Mucosa of gallbladder (tissue), 1 donor: ENCODE data around the gene C19orf81. TPM values are rescaled to one million over a fixed set of nuclear protein-coding genes. Genes with fewer than 3 reads are reported as not detected.

ENCODE experiments used
- DNase-seq: peaks from one replicate; pipeline ENCODE4 v3.0.0-alpha.2; 2020; ENCODE audit warnings: low spot score
- total RNA-seq: library from RNA; stranded (reverse); gene quantifications from one replicate; pipeline ENCODE4 v1.2.1, GENCODE V29; 2021
- donor health status: DM: no; HTN: no; CAD: no.

Gene C19orf81
- total RNA-seq, 1 donor from 2014 or later = not detected

DNA sequence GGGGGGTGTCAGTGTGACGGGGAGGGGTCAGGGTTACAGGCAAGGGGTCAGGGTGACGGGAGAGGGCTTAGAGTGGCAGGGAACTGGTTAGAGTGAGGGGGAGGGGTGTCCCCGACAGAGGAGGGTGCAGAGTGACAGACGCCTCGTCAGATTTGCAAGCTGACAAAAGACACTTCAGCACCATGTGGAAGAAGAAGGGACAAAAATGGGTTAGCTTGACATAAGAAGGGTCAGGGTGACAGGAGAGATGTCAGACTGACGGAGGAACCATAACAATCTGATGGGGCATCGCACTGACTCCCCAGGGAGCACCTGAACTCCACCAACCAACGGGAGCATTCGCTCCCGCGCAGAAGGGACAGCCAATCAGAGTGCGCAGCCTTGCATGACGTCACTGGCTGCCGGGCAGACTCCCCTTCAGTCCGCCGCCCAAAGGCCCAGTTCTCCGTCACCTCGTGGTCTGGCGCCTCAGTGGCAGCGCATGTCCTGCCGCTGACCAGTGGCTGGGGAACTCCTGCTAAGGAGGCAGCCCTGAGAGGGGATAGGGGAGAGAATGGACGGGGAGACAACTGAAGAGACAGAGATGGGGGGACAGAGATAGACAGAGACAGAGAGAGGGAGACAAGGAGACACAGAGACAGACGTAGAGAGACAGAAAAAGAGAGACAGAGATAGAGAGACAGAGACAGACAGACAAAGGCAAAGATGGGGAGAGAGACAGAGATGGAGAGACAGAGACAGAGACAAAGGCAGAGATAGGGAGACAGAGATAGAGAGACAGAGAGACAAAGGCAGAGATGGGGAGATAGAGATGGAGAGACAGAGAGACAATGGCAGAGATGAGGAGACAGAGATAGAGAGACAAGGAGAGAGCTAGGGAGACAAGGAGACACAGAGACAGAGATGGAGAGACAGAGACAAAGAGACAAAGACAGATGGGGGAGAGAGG, 30.2 kb downstream of the C19orf81 start:
- DNase-seq = peak; percentile 78

DNA sequence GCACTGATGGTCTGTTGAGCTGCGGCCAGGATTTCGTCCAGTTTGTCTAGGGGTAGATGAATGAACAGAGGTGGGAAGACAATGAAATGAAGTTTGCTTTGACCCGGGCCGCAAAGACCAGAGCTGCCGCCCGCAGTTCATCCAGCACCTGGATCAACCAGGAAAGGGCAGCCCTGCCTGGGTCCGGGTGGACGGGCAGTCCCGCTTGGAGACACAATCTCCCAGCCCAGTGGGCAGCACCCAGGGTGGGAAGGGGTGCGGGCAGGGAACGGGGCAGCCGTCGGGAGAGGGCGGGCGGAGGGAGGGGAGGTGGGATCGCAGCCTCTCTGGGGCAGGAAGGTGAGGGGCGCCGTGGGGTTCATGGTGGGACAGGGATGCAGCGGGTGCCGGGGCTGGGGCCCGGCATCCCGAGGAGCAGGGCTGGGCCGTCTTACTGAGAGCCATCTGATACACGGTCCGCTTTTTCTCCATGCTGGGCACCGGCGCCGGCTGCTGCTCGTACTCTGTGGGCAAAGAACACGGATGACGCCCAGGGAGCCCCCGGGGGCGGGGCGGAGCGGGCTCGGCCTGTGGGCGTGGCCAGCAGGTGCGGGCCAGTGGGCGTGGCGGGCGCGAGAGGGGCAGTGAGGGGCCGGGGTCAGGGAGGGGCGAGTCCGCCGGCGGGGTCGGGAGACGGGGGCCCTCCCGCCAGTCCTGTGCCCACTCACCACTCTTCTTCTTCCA, 37.2 kb downstream of the C19orf81 start:
- no peak for DNase-seq

DNA sequence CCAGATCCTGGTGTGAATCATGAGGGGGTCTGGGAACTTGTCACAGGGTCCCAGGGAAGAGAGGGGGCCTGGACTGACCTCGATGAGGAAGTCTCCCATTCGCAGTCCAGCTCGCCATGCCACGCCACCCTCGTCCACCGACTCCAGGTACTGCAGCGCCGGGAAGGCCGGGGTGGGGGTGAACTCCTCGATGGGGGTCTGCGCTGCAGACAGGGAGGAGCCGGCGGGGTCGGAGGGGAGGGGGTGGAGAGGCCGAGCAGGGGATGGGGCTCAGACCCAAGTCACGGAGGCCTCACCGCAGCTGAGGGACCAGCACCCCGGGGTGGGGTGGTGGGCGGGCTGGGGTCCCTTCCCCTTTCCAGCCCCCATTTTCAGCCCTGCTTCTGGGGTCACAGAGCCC, 39.5 kb downstream of the C19orf81 start:
- no peak for DNase-seq

DNA sequence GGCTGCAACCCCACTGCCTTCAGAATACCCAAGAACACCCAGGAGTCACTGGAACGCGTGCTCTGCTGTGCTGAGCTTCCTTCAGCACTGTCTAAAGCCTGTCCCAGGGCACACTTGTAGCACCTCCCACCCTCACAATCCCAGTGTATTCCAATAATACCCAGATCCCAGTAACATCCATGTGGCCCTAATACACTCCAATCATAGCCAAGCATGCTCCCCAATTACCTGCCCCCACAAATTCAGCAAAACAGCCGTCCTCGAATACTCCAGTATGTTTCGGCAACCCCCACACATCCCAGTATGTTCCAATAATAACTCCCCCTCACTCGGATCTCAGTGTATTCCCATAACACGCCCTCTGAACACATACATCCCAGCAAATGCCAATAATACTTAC, 41.2 kb downstream of the C19orf81 start:
- no peak for DNase-seq

DNA sequence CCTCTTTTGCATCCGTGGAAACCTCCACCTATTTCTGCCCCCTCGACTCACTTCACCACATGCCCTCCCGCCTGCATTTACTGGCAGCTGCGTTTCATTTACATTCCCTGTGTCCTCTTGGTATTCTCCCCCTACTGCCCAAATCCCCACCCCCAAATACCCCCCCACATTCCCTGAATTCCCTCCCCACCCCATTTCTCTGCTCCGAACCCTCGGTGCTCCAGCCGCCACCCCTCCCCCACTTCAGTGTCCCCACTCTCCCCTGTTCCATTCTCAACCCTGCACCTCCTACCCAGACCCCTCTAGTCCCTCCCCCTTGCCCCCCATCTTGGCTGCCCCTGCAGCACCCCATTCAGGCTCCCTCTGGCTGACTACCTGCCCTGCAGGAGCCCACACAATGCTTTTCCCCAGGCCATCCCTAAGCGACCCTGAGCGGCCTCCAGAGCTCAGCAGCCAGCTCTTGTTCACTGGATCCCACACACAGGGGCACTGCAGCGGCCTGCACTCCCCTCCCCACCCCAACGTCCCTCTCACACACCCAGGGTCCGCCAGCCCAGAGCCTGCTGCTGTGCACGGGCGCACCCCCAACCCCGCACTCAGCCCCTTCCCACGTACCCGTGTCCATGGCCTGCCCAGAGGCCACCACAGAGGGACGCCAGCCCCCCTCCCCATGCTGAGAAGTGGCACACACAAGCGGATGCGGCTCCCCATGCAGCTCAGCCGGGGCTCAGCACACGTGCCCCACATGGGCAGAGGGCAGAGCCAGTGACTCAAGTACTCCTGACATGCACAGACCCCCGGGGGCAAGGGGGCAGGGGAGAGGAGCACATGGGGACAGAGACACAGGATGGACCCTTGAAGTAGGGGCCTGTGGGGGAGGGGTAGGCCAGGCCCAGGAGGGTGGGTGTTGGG, 44.1 kb downstream of the C19orf81 start:
- DNase-seq = no peak

DNA sequence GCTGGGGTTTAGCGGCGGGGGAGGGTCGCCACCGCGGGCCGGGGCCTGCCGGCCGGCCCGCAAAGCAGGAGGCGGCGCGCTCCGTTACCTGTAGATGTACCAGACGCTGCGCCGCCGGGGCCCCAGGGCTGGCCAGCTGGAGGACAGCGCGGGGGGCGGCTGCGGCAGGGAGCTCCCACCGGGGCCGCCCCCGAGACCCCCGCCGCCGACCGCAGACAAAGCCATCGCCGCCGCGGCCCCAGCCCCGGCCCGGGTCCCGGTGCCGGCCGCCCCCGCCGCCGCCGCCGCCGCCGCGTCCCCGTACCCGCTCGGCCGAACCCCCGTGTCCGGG, 45.5 kb downstream of the C19orf81 start:
- DNase-seq = no peak

DNA sequence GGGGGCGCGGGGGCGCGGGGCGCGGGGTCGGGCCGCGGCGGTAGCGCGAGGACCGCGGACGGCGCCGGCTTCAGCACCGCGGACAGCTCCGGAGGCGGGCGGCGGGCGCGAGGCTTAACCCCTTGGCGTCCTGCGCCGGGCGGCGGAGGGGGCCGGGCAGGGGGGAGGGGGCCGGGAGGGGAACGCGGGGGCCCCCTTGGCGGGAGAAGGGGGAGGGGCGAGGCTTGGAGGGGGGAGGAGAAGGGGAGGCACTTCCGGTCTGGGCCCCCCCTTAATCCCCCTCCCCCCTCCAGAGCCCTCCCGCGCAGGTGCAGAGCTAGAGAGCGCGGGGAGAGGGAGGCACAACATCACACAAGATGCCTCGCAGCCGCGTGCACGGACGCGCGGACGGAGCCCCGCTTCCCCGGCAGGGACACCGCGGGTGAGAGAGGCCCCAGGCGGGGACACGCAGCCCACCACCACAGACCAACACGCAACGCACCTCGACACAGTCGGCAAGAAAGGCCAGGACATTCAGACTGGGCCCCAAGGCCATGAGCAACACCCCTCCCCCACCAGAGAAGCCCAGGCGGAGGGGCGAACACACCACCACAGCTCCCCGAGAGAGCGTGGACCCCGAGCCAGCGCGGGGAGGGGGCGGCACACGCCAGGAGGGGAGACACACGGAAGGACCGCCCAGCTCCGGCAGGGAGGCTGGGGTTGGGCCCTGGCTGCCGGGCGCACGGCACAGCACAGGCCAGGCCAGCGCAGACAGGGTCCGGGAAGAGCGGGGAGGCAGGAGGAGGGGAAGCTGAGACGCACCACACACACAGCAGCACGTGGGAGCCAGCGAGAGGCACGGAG, 46.2 kb downstream of the C19orf81 start:
- DNase-seq = no peak

DNA sequence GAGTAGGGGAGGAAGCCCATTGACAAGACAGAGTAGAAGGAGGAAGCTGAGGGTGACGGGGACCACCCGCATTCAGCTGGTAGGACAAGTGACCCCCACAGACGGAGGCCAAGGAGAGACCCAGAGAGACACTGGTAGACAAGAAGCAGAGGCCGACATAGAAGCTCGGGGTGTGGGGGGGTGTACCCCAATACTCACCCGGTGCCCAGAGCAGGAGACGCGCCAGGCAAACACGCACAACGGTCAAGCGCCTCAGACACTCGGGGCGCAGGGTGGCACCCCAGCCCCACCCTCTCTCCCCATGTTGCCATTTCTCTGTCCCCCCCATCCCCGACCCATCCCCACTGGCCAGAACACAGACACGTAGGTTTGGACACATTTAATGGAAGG, 46.8 kb downstream of the C19orf81 start:
- no peak for DNase-seq

DNA sequence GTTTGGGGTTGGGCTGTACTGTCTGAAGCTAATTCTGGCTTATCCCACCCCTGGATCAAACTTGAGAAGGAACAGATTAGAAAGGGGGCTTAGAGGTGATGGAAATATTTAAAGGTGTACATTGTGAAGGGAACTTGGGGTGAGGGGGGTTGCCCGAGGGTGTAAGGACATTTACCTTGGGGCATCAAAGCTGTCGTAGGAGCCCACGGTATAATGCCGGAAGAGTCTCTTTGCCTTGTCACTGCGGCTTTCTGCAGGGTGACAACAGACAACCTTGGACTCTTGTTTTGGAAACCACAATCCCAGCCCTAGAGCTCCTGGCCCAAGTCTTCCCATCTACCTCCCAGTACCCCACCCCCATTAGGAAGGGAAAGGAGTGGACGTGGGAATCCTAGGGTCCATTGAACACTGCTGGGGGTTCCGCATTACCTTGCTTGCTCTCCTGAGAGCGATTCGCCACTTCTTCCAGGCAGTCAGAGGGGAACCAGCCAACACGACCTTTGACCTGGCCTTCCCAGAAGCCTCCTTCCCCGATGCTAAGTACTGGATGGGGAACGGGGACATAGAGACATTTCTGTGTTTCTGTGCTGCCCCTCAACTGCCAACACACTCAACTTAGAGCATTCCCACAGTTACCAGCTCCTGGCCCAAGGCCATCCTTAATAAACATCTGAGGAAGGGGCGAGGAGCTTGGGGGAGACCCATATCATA, 48.3 kb downstream of the C19orf81 start:
- DNase-seq = no peak

DNA sequence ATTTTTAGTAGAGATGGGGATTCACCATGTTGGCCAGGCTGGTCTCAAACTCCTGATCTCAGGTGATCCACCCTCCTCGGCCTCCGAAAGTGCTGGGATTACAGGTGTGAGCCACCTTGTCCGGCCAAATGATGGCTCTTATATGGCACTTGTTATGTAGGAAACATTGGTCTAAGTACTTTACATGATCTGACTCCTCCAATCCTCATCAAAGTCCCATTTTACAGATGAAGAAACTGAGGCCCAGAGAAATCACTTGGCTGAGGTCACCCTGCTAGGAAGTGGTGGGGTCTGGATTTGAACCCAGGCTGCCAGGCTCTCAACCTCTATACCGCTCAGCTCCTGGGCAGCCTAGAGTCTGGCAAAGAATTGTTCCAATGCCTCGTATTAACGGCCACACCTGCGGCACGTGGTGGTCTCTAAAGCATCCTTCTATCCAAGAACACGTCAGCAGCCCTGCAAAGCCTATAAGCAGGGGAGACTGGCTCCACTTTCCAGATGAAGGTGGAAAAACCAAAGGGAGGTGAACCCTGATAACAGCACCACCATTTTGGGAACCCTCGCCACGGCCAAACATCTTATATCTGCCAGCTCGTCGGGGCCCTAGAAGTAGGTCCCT, 52.2 kb downstream of the C19orf81 start:
- DNase-seq = no peak

DNA sequence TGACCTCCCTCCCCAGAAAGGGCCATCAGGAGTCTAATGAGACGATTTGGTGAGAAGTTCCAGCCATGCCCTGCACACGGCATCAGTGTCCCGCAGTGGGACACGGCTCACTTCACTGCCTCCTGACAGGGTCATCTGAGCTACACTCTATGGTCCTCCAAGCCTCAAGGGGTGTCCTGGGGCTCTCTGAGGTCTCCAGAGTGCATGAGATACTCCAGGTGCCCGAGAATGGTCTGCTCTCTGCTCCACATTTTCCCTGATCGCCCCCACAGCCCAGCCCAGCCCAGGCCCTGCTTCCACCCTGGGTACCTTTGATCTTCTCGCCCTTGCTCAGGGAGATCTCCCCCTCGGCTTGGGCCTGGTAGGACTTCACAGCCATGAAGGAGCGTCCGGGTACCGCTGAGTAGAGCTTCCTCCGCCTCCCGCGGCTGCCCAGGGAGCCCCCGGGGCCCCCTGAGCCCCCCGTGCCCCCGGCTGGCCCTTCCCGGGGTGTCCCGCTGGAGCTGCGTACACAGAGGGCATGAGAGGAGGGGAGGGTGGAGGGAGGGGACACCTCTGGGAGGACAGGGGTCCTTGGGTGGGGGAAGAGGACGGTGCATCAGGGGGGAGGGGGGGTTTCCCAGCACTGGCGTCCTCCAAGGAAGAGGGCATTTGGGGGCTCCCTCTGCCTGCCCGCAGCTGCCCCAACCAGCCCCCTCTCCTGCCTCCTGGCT, 53.1 kb downstream of the C19orf81 start:
- DNase-seq = no peak

DNA sequence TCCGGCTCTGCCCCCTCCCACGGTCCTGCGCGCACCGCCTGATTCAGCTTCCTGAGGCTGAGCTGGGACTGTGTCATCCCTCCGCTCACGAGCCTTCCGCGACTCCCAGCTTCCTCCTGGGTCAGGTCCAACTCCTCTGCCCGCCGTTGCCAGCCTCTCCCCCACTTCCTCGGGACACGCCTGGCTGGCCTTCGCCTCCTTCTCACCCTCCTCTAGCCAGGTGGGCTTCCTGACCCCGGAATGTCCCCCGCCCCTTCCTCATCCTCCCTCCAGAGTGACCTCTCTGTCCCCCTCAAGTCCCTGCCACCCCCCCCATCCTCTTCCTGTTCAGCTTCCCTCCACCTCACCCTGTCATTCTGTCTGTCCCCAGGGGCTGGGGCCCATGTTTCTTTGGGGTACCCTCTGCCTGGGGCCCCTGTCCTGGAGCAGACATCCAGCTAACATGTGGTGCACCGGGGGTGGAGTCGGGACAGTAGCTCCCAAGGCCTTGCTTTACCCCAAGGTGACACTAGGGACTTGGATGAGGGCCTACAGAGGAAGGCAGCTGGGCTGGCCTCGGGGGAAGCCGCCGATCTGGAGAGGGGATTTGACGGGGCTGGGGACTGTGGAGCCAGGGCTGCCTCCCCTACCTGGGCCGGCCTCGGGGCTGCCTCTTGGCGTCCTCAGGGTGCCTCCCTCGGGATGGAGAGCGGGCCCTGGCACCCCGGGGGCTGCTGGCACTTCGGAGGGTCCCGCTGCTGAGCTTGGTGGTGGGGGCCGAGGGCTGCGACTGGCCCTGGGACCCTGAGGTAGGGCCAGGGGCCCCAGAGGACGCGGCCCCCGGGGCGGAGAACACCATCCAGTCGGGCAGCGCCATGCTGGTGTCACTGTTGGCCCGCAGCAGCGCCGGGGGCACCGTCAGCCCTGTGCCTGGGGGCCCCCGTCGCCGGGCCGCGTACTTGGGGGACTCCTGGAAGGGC, 53.9 kb downstream of the C19orf81 start:
- no peak for DNase-seq

DNA sequence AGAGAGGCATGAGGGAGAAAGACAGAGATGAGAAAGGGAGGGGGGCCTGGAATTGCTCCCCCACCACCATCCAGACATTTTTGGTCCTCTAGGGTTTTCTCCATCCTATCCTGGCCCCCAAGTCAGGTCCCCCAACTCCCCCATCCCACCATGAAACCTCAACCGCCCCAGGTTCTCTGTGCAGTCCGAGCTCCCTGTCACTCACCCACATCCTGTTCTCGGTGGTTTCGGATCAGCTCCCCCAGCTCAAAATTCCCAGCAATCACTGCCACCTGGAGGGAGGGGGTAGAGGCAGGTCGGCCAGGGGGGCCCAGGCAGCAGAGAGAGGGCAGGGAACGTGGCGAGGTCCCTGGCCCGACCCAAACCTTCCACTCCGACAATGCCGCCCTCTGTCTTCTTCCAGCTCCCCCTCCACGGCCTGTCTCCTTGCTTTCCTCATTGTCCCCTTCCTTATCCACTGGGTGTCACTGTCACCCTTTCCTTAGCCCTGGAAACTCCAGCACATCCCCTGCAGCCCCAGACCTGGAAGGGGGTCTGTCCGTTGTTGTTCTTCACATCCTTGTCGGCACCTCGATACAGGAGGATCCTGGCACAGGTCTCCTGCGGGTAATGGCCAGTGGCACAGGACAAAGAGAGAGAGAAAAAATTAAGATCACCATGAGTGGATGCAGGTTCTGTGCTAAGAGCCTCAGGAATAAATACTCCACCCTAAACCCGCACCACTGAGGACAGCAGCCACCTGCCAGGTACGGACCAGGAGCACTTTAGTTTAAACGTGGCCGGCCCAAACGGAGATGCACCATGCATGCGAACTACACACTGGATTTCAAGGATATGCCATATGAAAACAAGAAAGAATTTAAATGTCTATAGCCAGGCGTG, 54.9 kb downstream of the C19orf81 start:
- DNase-seq = no peak

DNA sequence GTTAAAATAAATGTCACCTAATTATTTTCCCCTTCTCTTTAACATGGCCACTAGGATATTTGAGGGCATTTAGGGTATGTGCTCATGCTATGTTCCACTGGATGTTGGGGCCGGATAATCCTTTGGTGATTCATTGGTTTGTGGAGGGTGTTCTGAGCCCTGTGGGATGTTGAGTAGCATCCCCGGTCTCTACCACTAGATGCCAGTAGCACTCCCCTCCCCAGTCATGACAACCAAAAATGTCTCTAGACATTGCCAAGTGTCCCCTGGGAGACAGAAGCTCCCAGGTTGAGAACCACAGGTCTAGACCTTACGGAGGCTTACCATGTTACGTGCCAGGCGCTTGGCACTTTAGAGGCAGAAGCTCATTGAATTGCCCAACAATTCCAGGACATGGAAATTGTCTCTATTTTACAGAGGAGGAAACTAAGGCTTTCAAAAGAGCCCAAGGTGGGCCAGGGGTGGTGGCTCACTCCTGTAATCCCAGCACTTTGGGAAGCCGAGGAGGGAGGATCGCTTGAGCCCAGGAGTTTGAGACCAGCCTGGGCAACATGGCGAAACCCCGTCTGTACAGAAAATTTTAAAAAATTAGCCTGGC, 56.3 kb downstream of the C19orf81 start:
- no peak for DNase-seq

DNA sequence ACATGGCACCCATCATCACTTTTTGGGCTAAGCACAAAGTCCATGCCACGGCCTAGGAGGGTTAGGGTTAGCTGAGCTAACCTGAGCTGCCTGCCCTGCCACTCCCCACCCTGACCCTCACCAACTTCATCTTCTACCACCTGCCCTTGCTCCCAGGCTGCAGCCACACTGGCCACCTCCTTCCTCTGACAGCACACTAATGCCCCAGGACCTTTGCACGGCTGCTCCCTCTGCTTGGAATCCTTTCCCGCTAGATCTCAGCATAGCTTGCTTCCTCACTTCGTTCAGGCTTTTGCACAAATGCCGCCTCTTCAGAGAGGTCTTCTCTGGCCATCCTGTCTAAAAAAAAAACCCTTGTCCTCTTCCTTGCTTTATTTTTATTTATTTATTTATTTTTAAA, 57.1 kb downstream of the C19orf81 start:
- DNase-seq = no peak

DNA sequence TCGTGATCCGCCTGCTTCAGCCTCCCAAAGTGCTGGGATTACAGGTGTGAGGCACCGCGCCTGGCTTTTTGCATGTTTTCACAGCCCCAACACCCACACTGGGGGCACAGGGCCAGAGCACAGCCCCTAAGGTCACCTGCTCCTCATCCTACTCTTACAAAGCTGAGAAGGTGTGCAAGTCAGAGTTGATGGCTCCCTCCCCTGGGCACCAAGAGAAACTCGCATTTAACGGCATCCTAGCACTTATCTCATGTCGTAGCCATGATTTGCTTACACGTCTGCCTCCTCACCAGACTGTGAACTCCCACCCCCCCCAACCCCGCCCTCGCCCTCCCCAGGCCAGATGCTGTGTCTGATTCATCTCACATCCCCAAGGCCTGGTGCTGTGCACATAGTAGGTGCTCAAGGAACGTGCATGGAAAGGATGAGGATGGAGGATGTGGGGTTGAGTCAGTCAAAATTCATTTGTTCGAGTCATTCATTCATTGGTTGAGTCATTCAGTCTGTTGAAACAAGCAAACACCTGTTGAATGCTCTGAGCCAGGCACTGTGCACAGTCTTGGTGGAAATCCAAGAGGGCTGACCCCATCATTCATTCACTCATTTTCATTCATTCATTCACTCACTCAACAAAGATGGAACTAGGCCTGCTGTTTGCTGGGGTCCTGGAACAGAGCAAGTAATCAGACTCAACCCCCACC, 59.1 kb downstream of the C19orf81 start:
- no peak for DNase-seq
